HG03558 (cell line): ENCODE data around the gene SLC13A1.
"Not testable (repeated sequence)": the region's sequence is repeated elsewhere in the genome, so short reads cannot be mapped to it uniquely, and the experiment has no call there.

ENCODE experiments used
- ATAC-seq: cut with Tn5 transposase; IDR thresholded peaks from one replicate; pipeline ENCODE4 v1.9.1; 2021; ENCODE audit warnings: moderate number of reproducible peaks; ENCODE audit not compliant: unreplicated experiment; ENCODE audit errors: extremely low read depth

The SLC13A1 gene

GRCh38 chr7:123133924-123134323 lies 65.8 kb downstream of the SLC13A1 start:
- no peak for ATAC-seq

DNA sequence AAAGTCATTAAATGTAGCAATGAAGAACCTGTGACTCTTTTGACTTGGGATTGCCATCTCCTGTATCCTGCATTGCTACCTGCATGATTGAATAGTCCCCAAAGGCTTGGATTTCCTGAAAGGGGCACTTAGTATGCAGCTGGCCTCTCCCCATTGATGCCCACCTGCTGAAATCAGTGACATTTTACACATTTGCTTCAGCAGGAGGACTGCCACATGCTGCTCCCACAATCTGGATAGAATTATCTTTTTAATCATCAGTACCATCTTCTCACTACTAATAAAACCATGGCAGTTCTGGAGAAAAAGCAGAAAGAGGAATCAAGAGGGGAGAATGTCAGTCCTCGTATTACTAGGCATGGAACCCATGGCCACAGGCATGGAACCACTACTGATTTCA lies 67.8 kb downstream of the SLC13A1 start:
- ATAC-seq: no peak

DNA sequence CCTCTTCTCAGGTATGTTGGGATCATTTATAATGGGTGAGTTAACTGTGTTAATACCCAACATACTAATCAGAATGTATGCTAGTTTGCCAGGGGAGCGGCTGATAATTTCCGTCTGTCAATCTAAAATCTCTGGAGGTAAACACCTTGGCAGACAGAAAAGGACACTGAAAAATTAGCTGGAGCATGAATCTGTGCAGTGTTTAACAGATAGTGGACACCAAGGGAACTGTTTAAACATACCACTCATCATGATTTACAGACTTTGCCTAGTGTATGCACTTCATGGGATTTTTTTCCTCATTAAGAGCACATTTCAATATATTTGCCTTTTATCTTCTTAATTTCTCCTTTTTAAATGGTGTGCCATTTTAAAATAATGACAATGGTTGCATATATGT lies 68.2 kb downstream of the SLC13A1 start:
- ATAC-seq: no peak

DNA sequence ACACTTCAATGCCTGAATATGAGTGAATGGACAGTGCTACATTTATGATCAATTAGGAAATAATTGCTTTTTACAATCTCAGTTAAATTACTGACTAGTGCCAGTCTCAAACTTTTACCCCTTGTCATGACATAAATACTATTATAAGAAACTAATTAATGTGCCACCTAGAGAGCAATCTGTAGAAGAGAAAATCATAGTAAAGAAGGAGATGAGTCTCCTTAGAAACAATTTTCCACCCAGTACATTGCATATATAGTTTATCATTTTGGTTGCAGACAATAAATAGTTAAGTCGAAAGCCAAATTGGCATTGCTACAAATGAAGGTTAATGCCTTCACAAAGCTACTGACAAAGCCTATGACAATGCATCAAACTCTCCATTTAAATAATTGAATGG lies 68.6 kb downstream of the SLC13A1 start:
- ATAC-seq: no peak

GRCh38 chr7:123126691-123127090 lies 73.1 kb downstream of the SLC13A1 start:
- no peak for ATAC-seq

DNA sequence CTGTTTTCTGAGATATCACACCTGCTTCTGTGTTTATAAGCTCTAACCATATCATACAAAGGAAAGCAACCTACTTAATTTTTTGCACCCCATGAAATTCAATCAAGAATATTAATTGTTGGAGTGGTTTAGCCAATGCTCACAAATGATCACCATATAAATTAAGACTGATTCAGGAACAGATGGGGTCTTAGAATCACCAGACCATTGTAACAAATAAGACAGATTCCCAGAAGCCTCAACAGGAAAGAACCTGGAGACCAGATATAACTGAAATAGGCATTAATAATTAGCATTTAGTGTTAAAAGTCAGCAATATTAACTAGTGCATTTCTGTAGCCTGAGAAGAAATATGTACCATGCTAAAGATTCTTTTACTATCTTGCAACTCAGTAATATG lies 73.6 kb downstream of the SLC13A1 start:
- ATAC-seq: no peak

- no peak for ATAC-seq
Observed at GRCh38 chr7:123125231-123125630, 74.5 kb downstream of the SLC13A1 start.

DNA sequence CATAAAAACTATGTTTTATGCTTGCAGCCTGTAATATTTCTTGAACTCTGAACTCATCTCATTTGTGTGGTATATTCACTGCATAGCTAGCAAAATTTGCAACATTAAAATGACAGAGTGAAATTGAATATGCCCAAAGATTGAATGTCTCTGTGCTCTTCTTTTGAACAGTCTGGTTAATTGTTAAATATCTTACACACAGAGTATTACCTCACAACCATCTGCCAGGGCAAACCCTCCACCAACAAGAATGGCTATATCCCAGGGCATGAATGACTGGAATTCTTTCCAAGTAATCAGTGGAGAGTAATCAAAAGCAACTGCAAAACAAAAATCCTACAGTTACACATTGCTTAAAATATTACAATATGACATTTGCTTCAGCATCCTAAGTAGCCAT lies 76.9 kb downstream of the SLC13A1 start:
- no peak for ATAC-seq

- ATAC-seq: no peak
Observed at GRCh38 chr7:123120286-123120685, 79.5 kb downstream of the SLC13A1 start.

DNA sequence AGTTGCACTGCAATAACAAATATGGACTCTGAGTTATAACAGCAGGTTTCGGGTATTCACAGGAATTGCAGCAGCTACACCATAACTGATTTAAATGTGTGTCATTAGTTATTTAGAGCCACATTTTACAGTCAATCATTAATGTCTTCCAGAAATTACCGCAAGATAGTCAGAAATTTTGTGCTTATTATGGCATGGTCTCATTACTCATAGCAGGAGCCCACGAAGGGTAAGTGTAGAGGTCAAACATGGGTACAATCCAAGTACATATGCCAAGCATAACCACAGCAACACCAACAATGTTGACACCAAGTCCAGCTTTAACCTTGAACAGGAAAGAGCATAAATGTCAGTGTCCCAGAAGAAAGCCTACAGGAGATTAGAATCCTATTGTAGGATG lies 84.4 kb downstream of the SLC13A1 start:
- ATAC-seq: no peak

DNA sequence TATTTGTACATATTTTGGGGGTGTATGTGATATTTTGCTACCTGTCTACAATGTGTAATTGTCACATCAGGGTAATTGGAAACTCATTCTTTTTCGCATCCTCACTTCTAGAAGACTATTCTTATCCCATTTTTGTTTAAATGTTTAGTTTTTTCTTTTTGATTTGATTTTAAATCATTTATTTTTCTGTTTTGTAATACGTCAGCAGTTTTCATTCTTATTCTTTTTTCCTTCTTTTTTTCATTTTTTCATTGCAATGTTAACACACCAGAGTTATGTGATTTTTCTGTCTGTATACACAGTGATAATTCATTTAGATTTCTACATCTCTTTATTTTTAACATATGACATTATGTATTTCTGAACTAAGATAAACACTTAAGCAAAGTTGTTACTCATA lies 85.5 kb downstream of the SLC13A1 start:
- no peak for ATAC-seq

DNA sequence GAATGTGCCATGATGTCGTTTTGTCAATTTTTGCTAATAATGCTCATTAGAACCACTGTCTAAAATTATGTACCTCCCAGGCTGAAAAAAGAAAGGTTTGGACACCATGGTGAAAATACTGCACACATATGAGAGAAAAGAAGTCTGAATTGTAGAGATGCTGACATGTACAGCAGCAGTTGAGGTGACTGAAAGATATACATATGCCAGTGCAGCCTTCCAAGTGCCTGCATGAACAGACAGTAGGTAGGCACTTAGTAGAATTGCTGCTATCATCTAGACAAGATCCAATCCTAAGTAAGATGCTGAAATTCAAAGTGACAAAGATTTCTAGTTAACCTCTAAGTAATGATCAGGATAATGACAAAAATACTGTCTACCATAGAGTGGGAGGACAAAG lies 86.9 kb downstream of the SLC13A1 start:
- no peak for ATAC-seq

- ATAC-seq: no peak
Observed at GRCh38 chr7:123099712-123100111, 100.1 kb downstream of the SLC13A1 start.

DNA sequence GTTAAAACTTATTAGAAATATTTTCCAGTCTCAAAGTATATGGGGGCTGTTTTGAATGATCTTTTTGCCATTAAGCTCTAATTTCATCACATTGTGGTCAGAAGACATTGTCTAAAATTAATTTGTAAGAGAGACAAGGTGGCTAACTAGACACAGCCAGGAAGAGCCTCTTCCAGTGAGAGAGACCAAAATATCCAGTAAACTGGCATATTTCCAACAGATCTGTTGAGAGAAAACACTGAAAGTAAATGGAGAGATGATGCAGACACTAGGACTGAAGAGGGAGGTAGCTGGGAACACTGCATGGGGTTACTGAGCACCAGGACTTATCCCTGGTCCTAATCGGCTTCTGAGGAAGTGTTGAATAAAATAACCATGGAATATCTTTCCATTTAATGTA lies 102.8 kb downstream of the SLC13A1 start:
- no peak for ATAC-seq

GRCh38 chr7:123096434-123096833 lies 103.3 kb downstream of the SLC13A1 start:
- ATAC-seq: no peak

- ATAC-seq: no peak
Observed at GRCh38 chr7:123090456-123090855, 109.3 kb downstream of the SLC13A1 start.

DNA sequence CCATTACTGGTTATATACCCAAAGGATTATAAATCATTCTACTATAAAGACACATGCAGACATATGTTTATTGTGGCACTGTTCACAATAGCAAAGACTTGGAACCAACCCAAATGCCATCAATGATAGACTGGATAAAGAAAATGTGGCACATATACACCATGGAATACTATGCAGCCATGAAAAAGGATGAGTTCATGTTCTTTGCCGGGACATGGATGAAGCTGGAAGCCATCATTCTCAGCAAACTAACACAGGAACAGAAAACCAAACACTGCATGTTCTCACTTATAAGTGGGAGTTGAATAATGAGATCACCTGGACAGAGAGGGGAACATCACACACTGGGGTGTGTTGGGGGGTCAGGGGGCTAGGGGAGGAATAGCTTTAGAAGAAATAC lies 112.9 kb downstream of the SLC13A1 start:
- ATAC-seq: not testable (repeated sequence)

DNA sequence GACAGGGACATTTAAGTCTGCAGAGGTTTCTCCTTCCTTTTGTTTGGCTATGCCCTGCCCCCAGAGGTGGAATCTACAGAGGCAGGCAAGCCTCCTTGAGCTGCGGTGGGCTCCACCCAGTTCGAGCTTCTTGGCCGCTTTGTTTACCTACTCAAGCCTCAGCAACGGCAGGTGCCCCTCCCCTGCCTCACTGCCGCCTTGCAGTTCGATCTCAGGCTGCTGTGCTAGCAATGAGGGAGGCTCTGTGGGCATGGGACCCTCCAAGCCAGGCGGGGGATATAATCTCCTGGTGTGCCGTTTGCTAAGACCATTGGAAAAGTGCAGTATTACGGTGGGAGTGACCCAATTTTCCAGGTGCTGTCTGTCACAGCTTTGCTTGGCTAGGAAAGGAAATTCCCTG lies 114.9 kb downstream of the SLC13A1 start:
- not testable (repeated sequence) for ATAC-seq

GRCh38 chr7:123079021-123079420 lies 120.7 kb downstream of the SLC13A1 start:
- no peak for ATAC-seq

- no peak for ATAC-seq
Observed at GRCh38 chr7:123075838-123076467, 123.8 kb downstream of the SLC13A1 start.

- no peak for ATAC-seq
Observed at GRCh38 chr7:123070702-123071286, 129.0 kb downstream of the SLC13A1 start.

DNA sequence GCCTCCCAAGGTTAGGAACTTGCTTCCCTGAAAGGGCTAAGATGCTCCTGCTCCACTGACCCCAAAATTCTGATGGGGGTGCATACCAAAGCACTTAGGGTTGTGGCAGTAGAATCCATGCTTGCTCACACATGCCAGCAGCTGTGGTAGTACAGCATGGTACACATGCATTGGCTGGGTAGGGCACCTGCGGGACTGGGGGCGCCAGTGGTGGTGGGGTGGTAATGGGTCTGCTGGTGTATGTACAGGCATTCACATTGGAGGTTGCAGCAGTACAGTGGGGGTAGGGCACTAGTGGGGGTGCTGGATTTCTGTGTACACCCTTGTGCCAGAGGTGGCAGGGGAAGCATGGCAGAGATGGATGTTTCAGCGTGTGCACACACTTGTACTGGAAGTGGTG lies 132.0 kb downstream of the SLC13A1 start:
- ATAC-seq: no peak
